ENCODE measurements around the gene SH2D2A. TPM values are rescaled to one million over a fixed set of nuclear protein-coding genes. Genes with fewer than 3 reads are reported as not detected.

SH2D2A gene
- total and polyA plus RNA-seq, 2 donors (not counting 3 experiments of a cell fraction or from before 2014, with no cell fraction given): 0.92 to 1.1 TPM

DNA sequence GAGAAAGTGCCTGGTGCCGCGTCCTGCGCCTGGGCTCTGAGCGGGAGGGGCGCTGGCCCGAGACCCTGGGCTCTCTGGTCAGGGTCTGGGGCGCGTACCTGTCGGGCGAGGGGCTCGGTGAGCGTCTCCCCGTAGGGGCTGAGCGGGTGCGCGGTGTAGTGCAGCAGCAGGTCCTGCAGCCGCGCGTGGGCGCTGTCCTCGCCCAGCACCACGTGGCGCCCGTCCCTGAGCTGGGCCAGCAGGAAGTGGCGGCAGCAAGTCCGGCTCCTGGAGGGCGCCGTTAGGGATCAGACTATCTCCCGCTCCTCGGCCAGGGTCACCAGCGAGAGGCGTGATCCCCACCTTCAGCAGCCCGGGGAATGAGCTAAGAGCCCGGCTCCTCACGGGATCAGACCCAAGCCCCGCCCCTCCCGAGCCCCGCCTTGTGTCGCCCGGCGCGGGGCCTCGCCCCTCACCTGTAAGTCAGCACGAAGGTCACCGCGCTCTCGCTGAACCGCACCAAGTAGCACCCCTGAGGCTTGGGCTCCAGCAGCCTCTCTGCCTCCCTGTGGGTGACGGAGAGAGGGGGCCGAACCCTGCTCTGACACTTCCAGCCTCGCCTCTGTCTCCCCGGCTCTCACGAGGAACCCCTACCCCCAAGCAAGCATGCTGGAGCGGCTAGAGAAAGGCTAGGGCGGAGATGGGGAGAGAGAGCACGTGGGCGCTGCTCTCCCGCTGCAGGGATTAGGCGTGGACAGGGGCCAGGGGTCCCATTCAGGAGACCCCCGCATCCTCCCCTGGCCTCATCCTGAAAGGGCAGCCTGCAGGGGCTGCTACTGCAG lies 2.7 kb downstream of the SH2D2A start:
- Histone ChIP-seq H3K9me1 (replicated peaks; ENCODE audit: control insufficient read depth, extremely low read depth, insufficient read depth, low read length) (no peaks in the 10 kb centered on the region), H3K4me2 (ENCODE audit: insufficient read depth, low read length) (peak overlapping the region; percentile 41), H4K20me1 (replicated peaks; ENCODE audit: control insufficient read depth, extremely low read depth, insufficient read depth, low read length) (no peaks in the 10 kb centered on the region), H3K9ac (replicated peaks; ENCODE audit: extremely low read depth, insufficient read depth, low read length) (no peak overlapping the region), H3K79me2 (ENCODE audit: control insufficient read depth, insufficient read depth, low read length) (no peaks in the 10 kb centered on the region), H3K4me3 (replicated peaks in 1 of 3; ENCODE audit: insufficient read depth in 1 of 3, low read depth in 1 of 3, low read length in 3 of 3) (peak overlapping the region in 1 of 3 experiments; percentile 24), H3K36me3 (ENCODE audit: control insufficient read depth in 2 of 2, extremely low read depth in 1 of 2, insufficient read depth in 2 of 2, low read length in 2 of 2) (no peaks in the 10 kb centered on the region), H3K9me3 (replicated peaks; ENCODE audit: control insufficient read depth, insufficient read depth, low read length) (no peaks in the 10 kb centered on the region), H2AFZ (ENCODE audit: low read depth, low read length) (peak overlapping the region; percentile 78), H3K27me3 (ENCODE audit: control insufficient read depth in 2 of 2, insufficient read depth in 2 of 2, low read length in 2 of 2) (no peaks in the 10 kb centered on the region), H3K4me1 (ENCODE audit: control insufficient read depth, extremely low read depth, insufficient read depth, low read length) (peaks cover 33% of the 10 kb centered on the region), H3K27ac (ENCODE audit: insufficient read depth, low read depth, low read length) (peak overlapping the region; percentile 44)
- intact Hi-C loops (cut with micrococcal nuclease) (no loop called here), dilution Hi-C loops (cut with MboI; ENCODE audit: extremely low pct_ligation_motif_present, low sequenced_read_pairs) (no loop called here)
- ChIA-PET CTCF (interaction anchor here (0.6 to 5.0 kb wide), 25 partner anchors 8 to 114 kb away, joined by 3 to 67 read pairs (median 5); partner anchors contain the start of genes INSRR, METTL25B, MRPL24 and NTRK1), POLR2A (no interaction called here)
- peak; percentile 79 for FAIRE-seq
- TF ChIP-seq EZH2 (IDR thresholded peaks at IDR 0.05; ENCODE audit: borderline replicate concordance, low read depth, low read length, severe bottlenecking) (no peak), FOS (IDR thresholded peaks at IDR 0.05; ENCODE audit: borderline replicate concordance, insufficient read depth, low read length) (no peak), GATA2 (IDR thresholded peaks at IDR 0.05; ENCODE audit: insufficient read depth, insufficient read length, low read depth, low read length) (no peak), MYC (IDR thresholded peaks at IDR 0.05; ENCODE audit: low read depth, low read length) (peak; percentile 98), MAX (IDR thresholded peaks at IDR 0.05; ENCODE audit: insufficient read depth, insufficient read length) (peak; percentile 92)
- TF ChIP-seq, protein P1, sequence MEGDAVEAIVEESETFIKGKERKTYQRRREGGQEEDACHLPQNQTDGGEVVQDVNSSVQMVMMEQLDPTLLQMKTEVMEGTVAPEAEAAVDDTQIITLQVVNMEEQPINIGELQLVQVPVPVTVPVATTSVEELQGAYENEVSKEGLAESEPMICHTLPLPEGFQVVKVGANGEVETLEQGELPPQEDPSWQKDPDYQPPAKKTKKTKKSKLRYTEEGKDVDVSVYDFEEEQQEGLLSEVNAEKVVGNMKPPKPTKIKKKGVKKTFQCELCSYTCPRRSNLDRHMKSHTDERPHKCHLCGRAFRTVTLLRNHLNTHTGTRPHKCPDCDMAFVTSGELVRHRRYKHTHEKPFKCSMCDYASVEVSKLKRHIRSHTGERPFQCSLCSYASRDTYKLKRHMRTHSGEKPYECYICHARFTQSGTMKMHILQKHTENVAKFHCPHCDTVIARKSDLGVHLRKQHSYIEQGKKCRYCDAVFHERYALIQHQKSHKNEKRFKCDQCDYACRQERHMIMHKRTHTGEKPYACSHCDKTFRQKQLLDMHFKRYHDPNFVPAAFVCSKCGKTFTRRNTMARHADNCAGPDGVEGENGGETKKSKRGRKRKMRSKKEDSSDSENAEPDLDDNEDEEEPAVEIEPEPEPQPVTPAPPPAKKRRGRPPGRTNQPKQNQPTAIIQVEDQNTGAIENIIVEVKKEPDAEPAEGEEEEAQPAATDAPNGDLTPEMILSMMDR (IDR thresholded peaks at IDR 0.05; ENCODE audit: extremely low read depth in 1 of 2, insufficient read depth in 1 of 2, low read depth in 1 of 2, low read length in 2 of 2): peak; percentile 64 to 85
- DNase-seq (ENCODE audit: low read depth, low spot score): peak; percentile 51
- no TSS peak for BruUV-seq (replicated peaks)

All from endothelial cell of umbilical vein (primary cell).